HG02981 (cell line): ENCODE data around the gene DLGAP4.
"Not testable (repeated sequence)": the region's sequence is repeated elsewhere in the genome, so short reads cannot be mapped to it uniquely, and the experiment has no call there.

ENCODE experiments used
- ATAC-seq: cut with Tn5 transposase; IDR thresholded peaks from one replicate; pipeline ENCODE4 v1.9.1; 2021; ENCODE audit warnings: mild to moderate bottlenecking, moderate library complexity; ENCODE audit not compliant: unreplicated experiment

Gene DLGAP4

GRCh38 chr20:36490191-36490590, 184.1 kb downstream of the DLGAP4 start:
- no peak for ATAC-seq

GRCh38 chr20:36491901-36492617, 185.9 kb downstream of the DLGAP4 start:
- ATAC-seq, result no peak

GRCh38 chr20:36493051-36493800, 187.1 kb downstream of the DLGAP4 start:
- ATAC-seq, result no peak

- ATAC-seq, result no peak
These were observed 187.6 kb downstream of the DLGAP4 start for GRCh38 chr20:36493801-36494114.

GRCh38 chr20:36496707-36497669, 190.8 kb downstream of the DLGAP4 start:
- no peak for ATAC-seq

- no peak for ATAC-seq
These were observed 191.7 kb downstream of the DLGAP4 start for GRCh38 chr20:36497856-36498255.

GRCh38 chr20:36498386-36499179, 192.4 kb downstream of the DLGAP4 start:
- no peak for ATAC-seq

GRCh38 chr20:36499211-36499610, 193.1 kb downstream of the DLGAP4 start:
- no peak for ATAC-seq

GRCh38 chr20:36499723-36500501, 193.8 kb downstream of the DLGAP4 start:
- no peak for ATAC-seq

GRCh38 chr20:36501367-36502006, 195.3 kb downstream of the DLGAP4 start:
- ATAC-seq, result no peak

GRCh38 chr20:36504295-36504694, 198.2 kb downstream of the DLGAP4 start:
- no peak for ATAC-seq

GRCh38 chr20:36506253-36506652, 200.1 kb downstream of the DLGAP4 start:
- ATAC-seq, result no peak

- no peak for ATAC-seq
These were observed 201.6 kb downstream of the DLGAP4 start for GRCh38 chr20:36507746-36508145.

GRCh38 chr20:36519012-36519719, 213.0 kb downstream of the DLGAP4 start:
- ATAC-seq, result no peak

GRCh38 chr20:36519944-36520343, 213.8 kb downstream of the DLGAP4 start:
- ATAC-seq, result no peak

- ATAC-seq, result no peak
These were observed 215.4 kb downstream of the DLGAP4 start for GRCh38 chr20:36521526-36521925.

GRCh38 chr20:36522412-36522811, 216.3 kb downstream of the DLGAP4 start:
- ATAC-seq, result not testable (repeated sequence)

- ATAC-seq, result no peak
These were observed 217.2 kb downstream of the DLGAP4 start for GRCh38 chr20:36523341-36523740.
